A549 (cell line): ENCODE results near the gene ZNF69.

Source experiments
- BCL3 ChIP-seq: fragments of >200 bp; sonication (Bioruptor Twin); formaldehyde crosslinking; IDR thresholded peaks from 3 replicates; pipeline ENCODE4 v1.6.1; 2016
- CTCF ChIP-seq: fragments of >200 bp; sonication (Bioruptor Twin); formaldehyde crosslinking; IDR thresholded peaks from 3 replicates; pipeline ENCODE4 v1.5.1; 2016
- ELK1 ChIP-seq: fragments of 150-350 bp; IDR thresholded peaks from 2 replicates; pipeline ENCODE4 v1.6.1; 2014; ENCODE audit warnings: low read depth, mild to moderate bottlenecking, low read length
- EP300 ChIP-seq, 2 experiments: fragments of >200 bp; sonication (Bioruptor Twin); formaldehyde crosslinking; IDR thresholded peaks; 2 replicates in 1 of 2; 3 replicates in 1 of 2; pipeline ENCODE4 v1.6.1; 2016 to 2017
- HDAC2 ChIP-seq: fragments of 200-600 bp; sonication (generic); IDR thresholded peaks from 2 replicates; pipeline ENCODE4 v1.6.1; 2016
- HMGXB4 ChIP-seq: fragments of 250-450 bp; sonication (Bioruptor Pico); IDR thresholded peaks from 2 replicates; pipeline ENCODE4 v1.5.0; 2021; ENCODE audit warnings: mild to moderate bottlenecking, moderate library complexity, borderline replicate concordance
- JUN ChIP-seq, 2 experiments: fragments of >200 bp; sonication (Bioruptor Twin); formaldehyde crosslinking; IDR thresholded peaks; 2 replicates in 1 of 2; 3 replicates in 1 of 2; pipeline ENCODE4 v1.6.1; 2016 to 2017
- PBX3 ChIP-seq: IDR thresholded peaks from 2 replicates; pipeline ENCODE4 v1.6.1; 2012
- POLR2A ChIP-seq: IDR thresholded peaks from 2 replicates; pipeline ENCODE4 v1.6.1; 2012; ENCODE audit warnings: mild to moderate bottlenecking, low read length
- REST ChIP-seq: fragments of 200-600 bp; sonication (generic); IDR thresholded peaks from 2 replicates; pipeline ENCODE4 v1.6.1; 2016; ENCODE audit warnings: antibody characterized with exemption, mild to moderate bottlenecking, moderate library complexity
- RNF2 ChIP-seq: fragments of 200-600 bp; sonication (generic); IDR thresholded peaks from 2 replicates; pipeline ENCODE4 v1.6.1; 2016; ENCODE audit warnings: low read depth, mild to moderate bottlenecking, antibody characterized with exemption, moderate library complexity, borderline replicate concordance
- SREBF2 ChIP-seq: fragments of 450-650 bp; IDR thresholded peaks from 2 replicates; pipeline ENCODE4 v1.6.1; 2014; ENCODE audit warnings: mild to moderate bottlenecking, moderate library complexity
- USF2 ChIP-seq: fragments of 450-650 bp; IDR thresholded peaks from 2 replicates; pipeline ENCODE4 v1.6.1; 2014; ENCODE audit warnings: antibody characterized with exemption
- ZFP36 ChIP-seq: fragments of 450-650 bp; IDR thresholded peaks from 2 replicates; pipeline ENCODE4 v1.6.1; 2014; ENCODE audit warnings: borderline replicate concordance; ENCODE audit not compliant: partially characterized antibody

GRCh38 chr19:11882606-11883005 lies 5.0 kb upstream of the ZNF69 start:
- no peak for TF ChIP-seq EP300 (IDR thresholded peaks at IDR 0.05)
- TF ChIP-seq CTCF = no peak
- TF ChIP-seq POLR2A = no peak
- no peak for TF ChIP-seq BCL3
- TF ChIP-seq USF2 = no peak
- no peak for TF ChIP-seq PBX3
- TF ChIP-seq ZFP36 = no peak
- TF ChIP-seq RNF2 = no peak
- TF ChIP-seq REST = no peak
- no peak for TF ChIP-seq SREBF2
- no peak for TF ChIP-seq HDAC2
- no peak for TF ChIP-seq ELK1
- no peak for TF ChIP-seq HMGXB4 (CRISPR knock-in tag)
- TF ChIP-seq JUN (IDR thresholded peaks at IDR 0.05) = no peak
